ENCODE results near the gene TLE4.

TLE4 gene

DNA sequence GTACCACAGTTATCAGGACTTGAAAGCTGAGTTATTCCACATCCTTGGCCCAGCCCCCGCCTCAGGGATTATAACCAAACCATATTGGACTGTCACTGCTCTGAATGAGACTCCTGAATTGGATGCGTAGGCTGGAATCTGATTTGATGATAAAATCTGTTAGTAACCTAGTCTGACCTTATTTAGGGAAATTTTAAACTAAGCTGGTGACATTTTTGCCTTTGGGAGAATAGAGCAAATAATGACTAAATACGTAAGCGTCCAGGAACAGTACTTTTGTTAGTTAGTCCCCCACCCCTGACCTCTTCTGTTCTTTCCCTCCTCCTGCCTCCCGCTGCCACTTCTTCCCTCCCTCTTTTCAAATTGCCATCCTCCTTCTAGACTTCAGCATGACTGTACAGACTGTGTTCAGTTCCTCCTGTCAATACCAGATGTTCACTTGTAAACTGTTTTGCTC is 92.6 kb downstream of the TLE4 start:
- DNase-seq (ENCODE audit: low spot score) = no peak

DNA sequence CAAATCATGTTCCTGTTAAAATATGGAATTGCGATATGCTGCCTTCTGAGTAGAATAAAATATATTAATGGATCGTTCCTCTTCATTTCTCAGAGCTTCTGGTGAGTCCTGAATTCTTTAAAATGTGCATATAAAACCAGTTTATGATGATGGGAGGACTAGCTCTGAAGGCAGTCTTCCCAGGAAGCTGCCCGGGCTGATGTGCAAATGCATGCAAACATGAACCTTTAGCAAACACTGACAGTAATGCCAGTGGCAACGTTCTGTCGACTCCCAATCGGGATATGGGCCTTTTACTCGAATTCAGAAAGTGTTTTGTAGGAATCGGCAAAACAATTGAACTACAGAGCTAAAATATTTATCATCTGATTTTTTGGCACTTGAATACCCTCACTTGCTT is 93.6 kb downstream of the TLE4 start:
- no peak for DNase-seq (ENCODE audit: low spot score)

DNA sequence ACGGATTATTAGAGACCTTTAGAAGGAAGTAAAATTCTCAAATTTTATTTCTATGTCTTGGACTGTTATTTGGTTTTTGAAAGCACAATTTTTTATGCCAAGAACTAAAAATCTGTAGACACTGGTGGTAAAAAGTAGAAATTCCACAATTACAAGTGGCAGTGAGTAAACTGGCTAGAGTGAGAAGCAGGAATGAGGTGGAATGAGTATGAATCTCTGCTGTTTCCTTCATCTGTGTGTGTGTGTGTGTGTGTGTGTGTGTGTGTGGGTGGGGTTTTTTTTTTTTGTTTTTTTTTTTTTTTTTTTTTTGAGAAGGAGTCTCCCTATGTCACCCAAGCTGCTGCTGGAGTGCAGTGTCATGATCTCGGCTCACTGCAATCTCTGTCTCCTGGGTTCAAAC is 94.2 kb downstream of the TLE4 start:
- no peak for DNase-seq (ENCODE audit: low spot score)

DNA sequence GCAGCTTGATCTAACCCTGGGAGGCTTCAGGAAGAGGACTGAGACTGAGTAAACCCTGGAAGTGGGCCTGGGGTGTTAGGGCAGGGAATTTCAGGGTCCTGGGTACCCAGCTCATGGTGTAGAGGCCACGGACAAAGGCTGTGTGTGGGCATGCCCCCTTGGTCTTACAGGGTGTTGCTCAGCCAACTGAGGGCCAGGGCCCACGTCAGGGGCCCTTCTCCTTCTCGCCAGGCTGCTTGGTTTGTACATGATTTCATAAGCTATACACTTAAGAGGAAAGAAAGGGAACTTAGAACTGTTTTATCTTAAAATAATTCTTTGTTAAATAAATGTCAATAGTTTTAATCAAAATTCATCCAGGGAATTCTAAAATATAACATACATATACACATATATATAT is 95.4 kb downstream of the TLE4 start:
- no peak for DNase-seq (ENCODE audit: low spot score)

DNA sequence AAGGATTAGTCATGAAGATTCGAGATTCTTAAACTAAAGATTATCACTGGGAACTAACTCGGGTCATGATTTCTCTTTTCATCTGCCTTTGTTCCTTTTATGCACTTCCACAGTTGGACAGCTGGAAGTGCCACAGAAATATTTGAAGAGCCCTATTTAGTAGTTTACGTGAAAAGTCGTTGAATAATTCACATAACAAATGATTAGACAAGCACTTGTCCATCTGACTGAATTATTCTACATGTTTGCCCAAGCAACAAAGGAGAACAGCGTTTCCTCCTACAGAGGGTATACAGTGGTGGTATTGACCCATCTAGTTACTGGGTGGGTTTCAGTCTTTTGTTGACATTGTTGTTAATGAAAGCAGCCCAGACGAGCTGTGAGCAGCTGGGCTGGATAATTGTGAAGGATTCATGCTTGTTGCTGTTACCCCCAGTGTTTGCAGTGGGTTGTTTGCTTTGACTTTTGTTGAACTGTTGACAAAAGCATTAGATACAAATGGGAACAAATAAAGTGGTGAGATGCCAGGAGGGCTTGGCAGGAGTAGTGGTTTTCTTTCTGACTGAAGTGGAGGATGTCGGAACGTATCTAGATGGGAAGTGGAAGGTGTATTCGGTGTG is 96.2 kb downstream of the TLE4 start:
- DNase-seq (ENCODE audit: low spot score) = no peak

DNA sequence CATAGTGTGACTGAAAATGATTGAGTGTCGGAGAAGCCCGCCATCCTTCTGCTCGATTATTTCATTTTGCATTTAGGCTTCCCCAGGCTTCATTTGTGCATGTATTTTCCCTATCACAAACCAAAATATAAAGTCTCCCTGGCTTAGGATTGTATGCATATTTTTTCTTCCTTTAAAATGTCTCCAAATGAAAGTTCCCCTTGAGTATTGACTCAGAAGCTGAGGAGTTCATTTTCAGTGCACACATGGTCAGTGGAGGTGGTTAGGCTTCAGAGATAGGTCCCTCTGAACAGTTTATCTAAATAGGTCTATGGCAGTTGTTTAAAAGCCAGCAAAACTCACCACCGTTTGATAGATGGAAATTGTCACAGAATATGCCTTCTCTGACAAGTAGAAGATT is 97.2 kb downstream of the TLE4 start:
- DNase-seq (ENCODE audit: low spot score) = no peak

DNA sequence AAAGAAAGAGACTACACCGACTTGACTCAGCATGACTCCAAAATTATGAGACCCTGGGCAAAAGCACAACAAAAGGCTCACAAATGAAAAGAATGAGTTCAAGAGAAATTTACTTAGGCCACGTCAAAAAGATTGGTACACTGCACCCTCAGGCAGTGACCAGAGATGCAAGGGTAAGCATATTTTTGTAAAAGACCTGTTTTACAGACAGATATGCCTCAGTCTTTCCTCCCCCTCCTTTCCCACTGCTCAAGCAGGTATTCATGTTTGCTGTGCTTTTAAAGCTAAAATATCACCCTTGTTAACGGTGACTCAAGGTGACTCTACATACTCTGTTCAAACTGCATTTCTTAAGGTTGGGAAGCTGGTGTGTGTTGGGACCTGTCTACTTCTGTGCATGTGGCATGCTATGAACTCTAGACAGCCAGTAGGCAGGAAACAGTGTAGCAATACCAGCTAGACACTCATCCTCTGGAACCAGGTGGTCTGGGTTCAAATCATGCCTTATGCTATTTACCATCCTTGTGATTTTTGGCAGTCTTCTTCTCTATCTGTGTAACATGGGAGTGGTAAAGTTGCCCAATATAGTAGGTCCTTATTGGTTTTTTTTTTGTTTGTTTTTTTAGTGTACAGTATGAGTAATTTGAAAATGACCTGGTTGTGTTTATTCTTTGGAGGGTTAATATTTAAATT is 98.7 kb downstream of the TLE4 start:
- no peak for DNase-seq (ENCODE audit: low spot score)

DNA sequence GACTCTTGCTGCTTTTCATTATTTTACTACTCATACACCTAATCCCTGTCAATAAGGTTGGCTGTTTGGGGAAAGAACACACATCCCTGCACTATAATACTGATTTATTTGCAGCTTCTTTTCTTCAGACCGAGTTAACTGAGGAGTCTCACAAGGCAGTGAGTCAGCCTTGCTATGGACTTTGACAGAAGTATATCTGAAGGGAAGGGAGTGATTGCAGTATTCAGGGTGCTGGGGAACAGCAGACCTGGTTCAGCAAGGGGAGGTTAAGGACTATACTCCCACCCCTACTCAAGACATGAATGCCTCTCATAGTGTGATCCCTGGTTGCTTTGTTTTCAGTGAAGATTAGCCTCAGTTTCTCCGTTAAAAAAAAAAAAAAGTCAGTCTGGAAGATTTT is 99.8 kb downstream of the TLE4 start:
- DNase-seq (ENCODE audit: low spot score) = no peak

DNA sequence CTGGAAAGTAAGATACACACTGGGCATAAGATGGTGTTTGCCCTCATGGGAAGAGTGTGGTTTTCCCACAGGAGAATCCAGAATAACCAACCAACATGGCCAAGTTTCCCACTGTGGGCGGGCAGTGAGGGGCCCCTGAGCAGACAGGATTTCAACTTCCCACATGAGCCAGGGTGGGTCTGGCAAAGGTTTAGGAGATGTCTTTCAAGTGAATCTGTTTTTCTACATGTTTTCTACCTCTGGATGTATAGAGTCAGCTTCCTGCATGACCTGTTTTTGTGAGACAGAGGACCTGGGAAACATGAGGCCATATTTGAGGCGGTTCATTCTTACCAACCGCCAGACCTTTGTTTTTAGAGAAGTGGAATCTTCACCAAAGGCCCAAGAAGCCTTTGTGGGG is 100.5 kb downstream of the TLE4 start:
- DNase-seq (ENCODE audit: low spot score) = no peak

DNA sequence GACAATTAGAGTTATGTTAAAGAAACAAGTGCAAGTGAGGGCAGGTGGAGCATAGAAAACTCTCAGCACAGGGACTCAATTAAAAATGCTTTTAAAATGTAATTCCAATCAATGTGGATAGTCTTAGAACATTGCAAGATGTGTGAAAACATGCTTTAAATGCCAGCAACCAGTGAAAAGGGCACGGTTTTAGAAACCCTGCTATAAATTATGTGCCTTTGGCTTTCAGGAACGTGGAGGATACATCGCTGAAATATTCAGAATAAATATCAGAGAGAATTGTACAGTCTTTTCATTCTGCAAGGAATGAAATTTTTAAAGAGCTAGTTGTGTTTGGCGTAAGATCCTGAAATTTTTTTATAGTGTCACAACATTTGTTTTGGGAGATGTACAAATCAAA is 101.1 kb downstream of the TLE4 start:
- DNase-seq (ENCODE audit: low spot score) = no peak

DNA sequence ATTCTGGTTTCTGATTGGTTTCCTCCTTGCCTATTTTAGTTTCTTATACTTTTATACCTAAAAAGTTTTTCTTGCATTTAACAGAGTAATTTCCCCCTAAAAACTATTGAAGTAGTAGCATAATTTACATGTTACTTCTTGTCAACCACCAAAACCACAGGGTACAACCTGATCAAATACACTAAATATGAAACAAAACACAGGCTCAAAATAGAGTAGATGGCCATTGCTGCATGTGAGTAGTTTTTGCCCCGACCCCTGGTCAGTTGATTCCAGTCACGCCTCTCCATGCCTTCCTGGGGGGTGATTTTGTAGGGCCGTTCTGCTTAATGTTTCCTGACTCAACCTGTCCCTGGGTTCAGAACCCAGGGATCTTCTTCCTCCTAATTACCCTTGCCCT is 101.8 kb downstream of the TLE4 start:
- DNase-seq (ENCODE audit: low spot score) = no peak

DNA sequence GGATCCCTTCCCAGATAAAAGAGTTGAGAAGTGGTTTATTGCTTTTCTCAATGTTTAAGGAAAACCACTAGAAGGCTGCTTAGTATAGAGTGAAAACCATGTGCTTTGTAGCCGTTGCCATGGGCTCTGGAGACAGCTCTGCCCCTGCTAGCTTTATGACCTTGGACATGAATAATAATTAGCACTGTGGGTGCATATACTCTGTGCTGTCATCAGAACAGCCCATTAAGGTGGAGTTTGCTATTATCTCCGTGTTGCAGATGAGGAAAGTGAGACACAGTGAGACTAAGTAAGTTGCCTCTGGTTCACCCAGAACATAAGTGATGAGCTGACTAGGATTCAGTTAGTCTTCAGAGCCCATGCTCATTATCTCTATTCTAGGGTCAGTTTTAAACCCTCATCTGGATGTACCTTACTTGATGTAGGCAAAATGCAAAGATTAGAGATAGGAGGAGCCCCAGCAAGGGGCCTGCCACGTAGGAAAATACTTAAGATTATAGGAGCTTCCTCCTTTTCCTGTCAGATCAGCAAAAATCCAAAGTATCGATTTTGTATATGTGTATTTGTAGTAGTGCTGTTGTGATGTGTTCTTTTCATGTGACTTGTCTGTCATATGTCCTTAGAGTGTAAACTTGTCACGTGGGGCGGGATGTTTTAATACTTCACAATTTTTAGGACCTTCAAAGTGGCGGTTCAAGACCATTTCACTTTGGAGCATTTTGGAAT is 102.5 kb downstream of the TLE4 start:
- DNase-seq (ENCODE audit: low spot score) = no peak

DNA sequence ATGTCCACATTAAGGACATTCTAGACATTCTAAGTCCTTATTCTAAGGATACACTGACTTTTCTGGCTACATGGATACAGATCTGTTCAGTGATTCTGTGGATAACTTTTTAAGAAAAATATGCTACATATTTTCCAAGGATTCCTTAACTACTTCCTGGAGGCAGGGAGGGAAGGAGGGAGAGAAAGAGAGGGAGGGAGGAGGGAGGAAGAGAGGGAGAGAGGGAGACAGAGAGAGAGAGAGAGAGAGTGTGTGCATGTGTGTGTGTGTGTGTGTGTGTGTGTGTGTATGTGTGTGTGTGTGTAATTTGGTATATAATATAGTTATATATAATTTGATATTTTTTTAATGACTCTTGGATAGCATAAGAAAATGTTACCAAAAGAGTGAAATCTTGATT is 109.8 kb downstream of the TLE4 start:
- no peak for DNase-seq (ENCODE audit: low spot score)

DNA sequence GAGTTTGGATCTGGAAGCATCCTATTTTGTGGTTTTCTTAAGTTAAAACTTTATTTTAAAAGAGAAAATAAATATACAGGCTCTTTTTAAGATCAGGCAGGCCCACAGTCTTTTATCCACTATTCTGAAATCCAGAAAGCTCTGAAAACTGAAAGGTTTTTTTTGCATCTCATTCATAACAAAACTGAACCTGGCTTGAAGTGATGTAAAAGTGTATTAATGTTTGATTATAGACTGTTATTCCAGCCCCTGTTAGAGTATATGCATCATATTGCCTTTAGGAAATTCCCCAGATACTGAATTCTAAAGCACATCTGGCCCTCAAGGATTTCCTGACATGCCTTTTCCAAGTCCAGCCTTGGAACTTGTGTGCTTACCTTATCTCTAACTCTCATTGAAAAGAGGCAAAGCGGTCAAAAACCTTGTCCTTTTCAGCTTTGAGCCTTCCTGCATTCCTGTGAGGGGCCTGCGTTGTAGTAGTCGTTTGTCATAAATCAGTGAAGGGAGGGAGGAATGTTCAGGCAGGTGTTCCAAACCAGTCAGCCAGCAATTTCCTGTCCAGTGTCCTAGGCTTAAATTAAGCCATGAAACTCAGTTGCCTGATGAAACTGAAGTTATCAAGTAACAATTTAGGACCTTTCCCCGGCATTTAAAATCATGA is 110.4 kb downstream of the TLE4 start:
- no peak for DNase-seq (ENCODE audit: low spot score)

DNA sequence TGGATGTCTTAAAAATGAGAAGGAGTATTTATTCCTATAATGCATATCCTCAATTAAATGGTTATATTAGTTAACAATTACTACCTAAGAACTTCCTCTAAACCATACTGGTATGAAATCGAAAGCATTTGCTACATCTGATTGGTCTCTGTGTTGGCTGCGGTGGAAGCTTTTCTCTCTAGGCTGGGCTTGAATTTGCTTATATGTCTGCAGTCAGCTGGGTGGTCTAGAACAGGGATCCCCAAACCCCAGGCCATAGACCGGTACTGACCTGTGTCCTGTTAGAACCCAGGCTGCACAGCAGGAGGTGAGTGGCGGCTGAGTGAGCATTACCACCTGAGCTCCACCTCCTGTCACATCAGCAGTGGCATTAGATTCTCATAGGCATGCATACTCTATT is 112.3 kb downstream of the TLE4 start:
- DNase-seq (ENCODE audit: low spot score) = no peak

DNA sequence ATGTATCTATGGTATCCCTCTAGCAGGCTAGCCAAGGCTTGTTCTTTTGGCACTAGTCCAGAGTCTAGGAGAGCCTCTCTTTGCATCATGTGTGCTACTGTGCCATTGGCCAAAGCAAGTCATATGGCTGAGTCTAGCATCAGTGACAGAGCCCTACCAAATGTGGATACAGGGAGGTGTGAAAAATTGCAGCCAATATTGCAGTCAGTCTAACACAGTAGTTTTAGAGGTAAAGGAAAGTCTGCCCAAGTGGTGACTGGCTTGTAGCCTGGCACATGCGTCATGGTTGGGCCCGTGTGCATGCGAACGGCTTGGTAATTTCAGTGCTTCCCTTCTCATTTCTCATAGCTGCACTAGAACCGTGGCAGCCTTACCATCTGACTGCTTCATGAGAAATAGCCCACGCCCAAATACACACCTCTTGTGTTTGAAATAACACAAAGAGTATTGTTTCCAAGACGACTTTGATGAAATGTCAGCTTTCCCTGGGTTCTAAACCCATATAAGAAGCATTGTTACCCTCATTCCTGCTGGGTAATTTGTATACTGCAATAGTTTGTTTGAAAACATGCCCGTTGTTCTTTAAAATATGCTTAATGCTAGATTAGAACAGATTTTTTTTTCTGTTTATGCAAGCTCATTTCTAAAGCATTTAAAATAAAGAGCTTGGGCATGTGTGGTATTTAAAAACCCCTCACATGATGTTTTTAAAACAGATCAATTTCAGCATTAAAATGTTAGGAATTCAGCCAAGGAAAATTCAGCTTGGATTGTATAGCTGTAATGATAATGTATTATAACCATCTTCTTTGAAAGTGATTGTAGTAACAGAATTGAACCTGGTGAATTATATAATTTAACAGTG is 113.2 kb downstream of the TLE4 start:
- no peak for DNase-seq (ENCODE audit: low spot score)

DNA sequence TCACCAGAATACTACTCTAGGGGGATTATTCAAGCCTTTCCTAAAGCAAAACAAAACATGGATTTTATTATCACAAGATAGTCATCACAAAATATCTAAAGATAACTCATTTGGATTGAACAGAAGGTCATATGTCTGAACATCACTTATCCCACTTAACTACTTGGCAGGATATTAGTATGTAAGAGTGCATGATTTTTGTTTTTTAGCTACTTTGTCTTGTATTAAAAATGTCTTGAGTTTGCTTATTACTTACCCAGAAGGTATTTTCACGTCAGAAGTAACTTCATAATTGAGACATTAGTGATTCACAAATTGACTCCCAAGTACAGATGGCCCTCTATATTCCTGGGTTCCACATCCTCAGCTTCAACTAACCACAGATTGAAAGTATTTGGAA is 113.8 kb downstream of the TLE4 start:
- no peak for DNase-seq (ENCODE audit: low spot score)

DNA sequence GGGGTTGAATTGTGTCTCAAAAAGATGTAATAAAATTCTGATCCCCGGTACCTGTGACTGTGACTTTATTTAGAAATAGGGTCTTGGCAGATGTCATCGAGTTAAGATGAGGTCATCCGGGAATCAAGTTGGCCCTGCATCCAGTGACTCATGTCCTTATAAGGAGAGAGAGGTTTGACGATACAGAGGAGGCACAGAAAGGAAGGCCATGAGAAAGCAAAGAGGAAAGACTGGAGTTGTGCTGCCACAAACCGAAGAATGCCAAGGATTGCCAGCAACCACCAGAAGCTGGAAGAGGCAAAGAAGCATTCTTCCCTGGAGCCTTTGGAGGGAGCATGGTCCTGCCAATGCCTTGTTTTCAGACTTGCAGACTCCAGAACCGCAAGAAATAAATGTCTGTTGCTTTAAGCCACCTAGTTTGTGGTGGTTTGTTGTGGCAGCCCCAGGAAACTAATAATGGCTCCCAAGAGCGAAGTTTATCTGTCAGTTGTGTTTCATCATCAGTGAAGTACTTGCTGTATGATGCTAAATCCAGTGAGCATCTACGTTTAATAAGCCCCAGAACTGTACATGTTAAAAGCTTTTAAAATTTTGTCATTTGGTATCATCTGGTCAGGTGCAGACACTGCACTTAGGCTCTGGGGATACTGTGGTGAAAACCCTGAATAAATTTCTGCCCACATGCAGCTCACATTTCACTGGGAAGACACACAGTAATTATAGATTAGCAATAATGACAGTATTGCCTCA is 114.8 kb downstream of the TLE4 start:
- no peak for DNase-seq (ENCODE audit: low spot score)

DNA sequence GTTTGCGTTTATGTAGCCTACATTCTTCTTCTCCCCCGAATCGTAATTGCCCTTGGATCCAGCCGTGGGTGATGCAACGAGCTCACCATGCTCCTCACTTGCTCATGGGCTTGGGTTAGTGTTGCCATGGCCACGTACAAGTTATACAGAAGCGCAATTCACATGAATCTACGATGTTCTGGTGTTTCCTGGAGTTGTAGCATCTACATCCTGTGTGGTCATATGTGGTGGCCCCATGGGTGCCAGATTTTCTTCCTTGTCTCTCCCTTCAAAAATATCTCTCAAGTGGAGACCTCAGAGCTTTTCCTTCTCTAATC is 115.3 kb downstream of the TLE4 start:
- DNase-seq (ENCODE audit: low spot score) = no peak

DNA sequence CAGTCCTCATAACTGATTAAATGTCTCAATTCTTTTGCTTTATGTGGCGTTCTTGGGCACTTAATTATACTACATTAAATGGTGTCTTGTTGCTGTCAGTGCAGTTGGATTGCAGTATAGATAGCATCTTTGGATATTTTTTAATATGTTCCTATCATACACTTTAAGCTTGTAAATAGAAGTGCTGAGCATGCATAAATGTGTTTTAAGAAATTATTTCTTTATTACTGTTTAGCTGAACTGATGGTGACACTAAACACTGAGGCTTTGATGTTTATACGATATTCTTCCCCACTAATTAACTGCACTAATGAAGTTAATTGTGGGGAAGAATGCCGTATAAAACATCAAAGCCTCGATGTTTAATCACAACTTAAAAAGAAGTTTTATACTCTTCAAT is 116.6 kb downstream of the TLE4 start:
- no peak for DNase-seq (ENCODE audit: low spot score)

DNA sequence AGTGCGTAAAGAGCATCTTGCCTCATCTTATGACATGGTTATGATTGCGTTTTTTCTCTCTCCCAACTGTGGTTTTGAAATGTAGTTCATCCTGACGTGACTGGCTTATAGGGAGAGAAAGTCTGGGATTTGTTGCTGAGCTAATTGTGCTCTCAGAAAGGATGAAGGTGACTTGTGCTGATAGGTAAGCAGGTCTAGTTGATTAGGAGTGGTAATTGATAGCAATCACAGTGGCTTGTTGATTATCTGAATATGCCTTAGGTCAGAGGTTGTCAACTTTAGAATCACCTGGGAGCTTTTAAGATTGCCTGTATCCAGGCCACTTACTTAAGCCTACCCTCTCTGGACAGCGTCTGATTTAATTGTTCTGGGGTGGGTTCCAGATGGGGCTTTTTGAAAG is 117.8 kb downstream of the TLE4 start:
- no peak for DNase-seq (ENCODE audit: low spot score)

Measured in germinal center (tissue), 1 donor.